Prostate gland (tissue), 2 donors: Measurements from ENCODE around the gene NEO1. TPM values are rescaled to one million over a fixed set of nuclear protein-coding genes. Genes with fewer than 3 reads are reported as not detected.

Source experiments
- DNase-seq: peaks from one replicate; pipeline ENCODE4 v3.0.0-alpha.2; 2019; ENCODE audit warnings: low spot score
- H3K27ac ChIP-seq, 2 donors: fragments of 200-600 bp; sonication (generic); 2 replicates each; pipeline ENCODE4 v1.5.1; 2017 to 2019
- H3K27me3 ChIP-seq: fragments of 200-600 bp; sonication (generic); replicated peaks from 2 replicates; pipeline ENCODE4 v1.5.1; 2019; ENCODE audit not compliant: insufficient read depth
- H3K36me3 ChIP-seq, 2 donors: fragments of 200-600 bp; sonication (generic); 1 replicate in 1 of 2; 2 replicates in 1 of 2; pipeline versions ENCODE4 v1.5.1 to v1.8.1; 2017 to 2019
- H3K4me1 ChIP-seq: fragments of 200-600 bp; sonication (generic); replicated peaks from 2 replicates; pipeline ENCODE4 v1.5.1; 2019
- H3K4me3 ChIP-seq, 2 donors: fragments of 200-600 bp; sonication (generic); 2 replicates each; pipeline ENCODE4 v1.5.1; 2017 to 2019
- H3K9me3 ChIP-seq: fragments of 200-600 bp; sonication (generic); 2 replicates; pipeline ENCODE4 v1.5.1; 2017
- CTCF ChIP-seq, 4 experiments: fragments of 200-600 bp in 2 of 4; fragments of 450-650 bp in 2 of 4; sonication (generic) in 2 of 4; IDR thresholded peaks; 1 replicate in 3 of 4; 2 replicates in 1 of 4; pipeline ENCODE4 v1.5.1; 2016 to 2019; ENCODE audit warnings: antibody characterized with exemption in 4 of 4, mild to moderate bottlenecking in 2 of 4, moderate library complexity in 2 of 4
- POLR2A ChIP-seq: fragments of 450-650 bp; IDR thresholded peaks from one replicate; pipeline ENCODE4 v1.6.1; 2016; ENCODE audit warnings: antibody characterized with exemption, mild to moderate bottlenecking
- POLR2AphosphoS5 ChIP-seq: sonication (generic); formaldehyde crosslinking; IDR thresholded peaks from one replicate; pipeline ENCODE4 v1.6.1; 2017; ENCODE audit warnings: antibody characterized with exemption
- WGBS: methylation state at CpG from one replicate; pipeline ENCODE4 v1.1.5; 2018; 5-methylcytosine and 5-hydroxymethylcytosine counted together
- intact Hi-C: fragments of 100-400 bp; cut with DNase I; formaldehyde crosslinking; loops from one replicate; pipeline ENCODE4 v1.14.2; 2022
- total RNA-seq, 2 donors: library from RNA; depleted of rRNA; stranded (reverse); fragments of >200 nt; gene quantifications; one replicate each; pipeline ENCODE4 v1.1.0, GENCODE V29; 2016

Gene NEO1
- total RNA-seq, 2 donors from 2014 or later, result 75.0 to 80.7 TPM

DNA sequence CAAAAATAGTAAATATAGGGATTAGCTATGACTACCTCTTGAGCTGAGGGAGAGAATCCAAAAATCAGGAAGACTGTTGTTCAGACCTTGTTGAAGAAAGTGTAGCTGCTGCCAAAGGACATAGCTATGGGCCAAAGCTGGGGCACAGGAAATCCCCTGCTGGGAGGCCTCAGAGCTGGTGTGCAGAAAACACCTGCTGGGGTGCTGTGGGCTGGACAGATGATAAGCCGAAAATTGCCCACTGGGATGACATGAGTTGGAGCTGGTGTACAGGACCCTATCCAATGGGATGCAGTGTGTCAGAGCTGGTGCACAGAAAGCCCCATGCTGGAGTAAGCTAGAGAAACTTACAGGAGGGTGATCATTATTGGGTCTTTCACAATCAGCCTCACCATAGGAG lies 121.9 kb downstream of the NEO1 start:
- 93% methylated on average over 1 of the region's 1 CpG for WGBS
- no peak for DNase-seq
- no peaks in the 10 kb centered on the region for H3K9me3 ChIP-seq
- TF ChIP-seq CTCF (IDR thresholded peaks at IDR 0.05) (no peak), POLR2AphosphoS5 (no peak), POLR2A (no peak)
- no peak overlapping the region for H3K27ac ChIP-seq
- H3K36me3 ChIP-seq, result no peaks in the 10 kb centered on the region
- no peak overlapping the region for H3K4me3 ChIP-seq
- intact Hi-C loops, result no loop called here
- H3K4me1 ChIP-seq, result no peaks in the 10 kb centered on the region
- no peaks in the 10 kb centered on the region for H3K27me3 ChIP-seq

DNA sequence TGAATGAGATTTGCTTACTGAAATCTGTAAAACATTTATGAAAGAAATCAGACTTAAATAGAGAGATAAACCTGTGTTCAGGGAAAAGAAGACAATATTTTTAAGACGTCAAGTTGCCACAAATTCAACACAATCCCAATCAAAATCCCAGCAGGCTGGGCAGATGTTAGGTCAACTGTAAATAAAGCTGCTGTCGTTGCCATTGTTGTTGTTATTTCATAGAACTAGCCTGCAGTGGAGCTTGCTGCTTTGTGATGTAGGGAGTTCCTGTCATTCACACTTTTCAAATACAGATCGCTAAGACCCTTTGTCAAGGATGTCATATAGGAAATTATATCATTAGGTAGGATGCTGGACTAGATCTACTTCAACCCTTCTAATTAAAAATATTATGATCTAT lies 123.1 kb downstream of the NEO1 start:
- DNase-seq, result no peak
- no peaks in the 10 kb centered on the region for H3K9me3 ChIP-seq
- no peak overlapping the region for H3K4me3 ChIP-seq
- no peak overlapping the region for H3K27ac ChIP-seq
- intact Hi-C loops, result no loop called here
- no peaks in the 10 kb centered on the region for H3K36me3 ChIP-seq
- WGBS, result 64% methylated on average over 3 of the region's 3 CpGs
- no peaks in the 10 kb centered on the region for H3K4me1 ChIP-seq
- H3K27me3 ChIP-seq, result no peaks in the 10 kb centered on the region
- no peak for TF ChIP-seq POLR2A
- TF ChIP-seq CTCF (IDR thresholded peaks at IDR 0.05), result no peak
- no peak for TF ChIP-seq POLR2AphosphoS5

DNA sequence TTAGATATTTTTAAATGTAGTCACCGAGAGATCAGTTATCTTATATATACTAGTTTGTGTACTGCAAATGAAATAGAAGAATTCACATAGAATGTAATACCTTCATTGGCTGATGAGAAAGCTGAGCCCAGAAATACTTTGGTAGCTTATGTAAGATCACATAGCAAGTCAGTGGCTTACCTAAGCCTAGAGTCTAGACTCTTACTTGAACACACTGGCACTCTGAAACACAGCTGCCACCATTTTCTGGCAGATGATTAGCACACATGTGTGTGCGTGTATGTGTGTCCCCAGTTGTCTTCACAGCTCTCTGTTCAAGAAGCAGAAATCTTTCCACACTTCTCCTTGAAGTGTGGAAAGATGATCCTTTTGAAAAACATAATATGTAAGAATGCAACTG lies 124.3 kb downstream of the NEO1 start:
- no peaks in the 10 kb centered on the region for H3K36me3 ChIP-seq
- intact Hi-C loops, result no loop called here
- H3K9me3 ChIP-seq, result no peaks in the 10 kb centered on the region
- 97% methylated on average over 2 of the region's 2 CpGs for WGBS
- no peak overlapping the region for H3K27ac ChIP-seq
- no peaks in the 10 kb centered on the region for H3K4me1 ChIP-seq
- no peaks in the 10 kb centered on the region for H3K27me3 ChIP-seq
- H3K4me3 ChIP-seq, result no peak overlapping the region
- no peak for DNase-seq
- TF ChIP-seq CTCF (IDR thresholded peaks at IDR 0.05) (no peak), POLR2A (no peak), POLR2AphosphoS5 (no peak)

- H3K27me3 ChIP-seq, result no peaks in the 10 kb centered on the region
Measured at GRCh38 chr15:73183071-73183470, 130.8 kb downstream of the NEO1 start.

More at GRCh38 chr15:73183071-73183470, 130.8 kb downstream of the NEO1 start:
- TF ChIP-seq POLR2AphosphoS5, result no peak
- no peak for TF ChIP-seq CTCF (IDR thresholded peaks at IDR 0.05)
- no peak for TF ChIP-seq POLR2A
- Histone ChIP-seq H3K4me1 (no peaks in the 10 kb centered on the region), H3K27ac (no peak overlapping the region), H3K36me3 (no peaks in the 10 kb centered on the region), H3K9me3 (no peaks in the 10 kb centered on the region), H3K4me3 (no peak overlapping the region)
- no peak for DNase-seq
- intact Hi-C loops, result no loop called here
- WGBS, result 87% methylated on average over 3 of the region's 3 CpGs
